ENCODE data around the gene LRBA.

Gene LRBA

DNA sequence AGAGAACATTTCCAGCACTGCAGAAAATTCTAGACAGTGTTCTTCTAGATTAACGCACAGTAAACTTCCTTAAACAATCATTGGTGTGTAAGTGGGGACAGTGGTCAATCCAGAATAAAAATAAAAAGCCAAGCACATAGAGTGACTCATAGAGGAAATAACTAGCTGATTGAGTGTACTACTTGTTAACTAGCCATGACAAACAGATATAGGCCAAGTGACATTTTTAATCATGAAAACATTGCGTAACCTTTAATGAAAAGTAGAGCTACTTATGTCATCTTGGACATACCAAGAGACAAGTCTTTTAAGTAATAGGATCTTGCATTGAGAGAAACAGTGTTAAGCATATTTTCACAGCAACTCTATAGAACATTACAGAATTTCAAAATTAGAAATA lies 667.0 kb downstream of the LRBA start:
- Histone ChIP-seq H3K4me1 (ENCODE audit: control insufficient read depth, low read length) (no peaks in the 10 kb centered on the region), H3K79me2 (ENCODE audit: control insufficient read depth, low read length) (no peaks in the 10 kb centered on the region), H3K9me2 (replicated peaks; ENCODE audit: control insufficient read depth, low read length) (no peaks in the 10 kb centered on the region), H3K27me3 (ENCODE audit: control insufficient read depth, low read length) (no peaks in the 10 kb centered on the region), H3F3A (ENCODE audit: control insufficient read depth, insufficient read depth) (no peaks in the 10 kb centered on the region), H3K9me3 (ENCODE audit: control insufficient read depth, insufficient read depth, low read length) (no peaks in the 10 kb centered on the region), H3K27ac (ENCODE audit: low read depth, low read length) (no peak overlapping the region), H3K4me2 (ENCODE audit: low read length) (no peak overlapping the region), H3K4me3 (ENCODE audit: low read length) (no peak overlapping the region), H3K36me3 (ENCODE audit: control insufficient read depth, low read length) (0 out of 2 replicates have a peak, but pooled peaks cover 3% of the 10 kb centered on the region), H4K20me1 (ENCODE audit: control insufficient read depth, insufficient read depth, low read depth, low read length) (no peaks in the 10 kb centered on the region)
- TF ChIP-seq EZH2phosphoT487 (IDR thresholded peaks at IDR 0.05; ENCODE audit: borderline replicate concordance, low read length) (no peak), CTCF (IDR thresholded peaks at IDR 0.05; ENCODE audit: low read depth, low read length, poor library complexity, severe bottlenecking) (no peak)

DNA sequence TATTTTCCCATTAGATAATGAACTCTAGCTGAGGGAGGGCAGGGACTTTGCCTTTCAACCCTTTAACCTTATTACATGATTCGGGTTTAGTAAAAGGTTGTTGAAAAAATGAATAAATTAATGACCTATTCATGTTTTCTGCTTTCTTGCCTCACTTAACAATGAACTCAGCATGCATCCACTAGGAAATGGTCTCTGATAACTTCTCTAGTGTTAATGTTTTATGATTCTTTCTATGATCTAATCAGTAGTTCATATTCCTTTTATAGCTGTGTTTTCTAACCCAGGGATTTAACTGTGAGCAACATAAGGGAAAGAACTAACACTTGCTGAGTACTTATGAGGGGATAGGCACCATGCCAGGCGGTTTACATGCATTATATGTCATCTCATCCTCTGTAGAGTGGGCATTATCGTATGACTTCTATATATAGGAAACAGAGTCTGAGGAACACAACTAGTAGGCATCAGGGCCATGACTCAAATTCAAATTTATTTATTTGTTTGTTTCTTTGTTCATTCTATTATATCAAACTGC lies 669.8 kb downstream of the LRBA start:
- H3F3A ChIP-seq (ENCODE audit: control insufficient read depth, insufficient read depth): no peaks in the 10 kb centered on the region
- 0 out of 2 replicates have a peak, but pooled peaks cover 3% of the 10 kb centered on the region for H3K36me3 ChIP-seq (ENCODE audit: control insufficient read depth, low read length)
- no peak overlapping the region for H3K4me3 ChIP-seq (ENCODE audit: low read length)
- H3K4me2 ChIP-seq (ENCODE audit: low read length): no peak overlapping the region
- H3K27me3 ChIP-seq (ENCODE audit: control insufficient read depth, low read length): no peaks in the 10 kb centered on the region
- TF ChIP-seq EZH2phosphoT487 (IDR thresholded peaks at IDR 0.05; ENCODE audit: borderline replicate concordance, low read length): no peak
- TF ChIP-seq CTCF (IDR thresholded peaks at IDR 0.05; ENCODE audit: low read depth, low read length, poor library complexity, severe bottlenecking): no peak
- no peaks in the 10 kb centered on the region for H3K9me3 ChIP-seq (ENCODE audit: control insufficient read depth, insufficient read depth, low read length)
- no peaks in the 10 kb centered on the region for H4K20me1 ChIP-seq (ENCODE audit: control insufficient read depth, insufficient read depth, low read depth, low read length)
- H3K79me2 ChIP-seq (ENCODE audit: control insufficient read depth, low read length): no peaks in the 10 kb centered on the region
- no peaks in the 10 kb centered on the region for H3K9me2 ChIP-seq (replicated peaks; ENCODE audit: control insufficient read depth, low read length)
- H3K4me1 ChIP-seq (ENCODE audit: control insufficient read depth, low read length): no peaks in the 10 kb centered on the region
- H3K27ac ChIP-seq (ENCODE audit: low read depth, low read length): no peak overlapping the region

DNA sequence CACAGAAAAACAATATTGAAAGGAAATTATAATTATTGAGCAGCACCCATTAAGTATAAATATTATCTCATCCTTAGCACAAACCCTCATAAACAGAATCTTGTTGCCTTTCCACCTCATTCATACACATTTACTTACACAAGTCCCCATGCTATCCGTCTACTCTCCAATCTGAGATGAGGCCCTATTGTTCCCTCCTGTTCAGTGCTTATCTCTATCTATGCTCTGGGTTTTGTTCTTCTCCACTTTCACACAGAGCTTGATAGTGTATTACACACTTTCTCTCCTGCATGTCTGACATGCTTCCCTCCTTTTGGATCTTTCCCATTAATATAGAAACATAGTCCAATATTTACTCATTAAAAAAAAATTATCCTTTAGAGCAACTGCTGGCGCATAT lies 671.3 kb downstream of the LRBA start:
- Histone ChIP-seq H3K36me3 (ENCODE audit: control insufficient read depth, low read length) (0 out of 2 replicates have a peak, but pooled peaks cover 3% of the 10 kb centered on the region), H3K4me2 (ENCODE audit: low read length) (no peak overlapping the region), H3K27me3 (ENCODE audit: control insufficient read depth, low read length) (no peaks in the 10 kb centered on the region), H3K4me3 (ENCODE audit: low read length) (no peak overlapping the region), H3K9me3 (ENCODE audit: control insufficient read depth, insufficient read depth, low read length) (no peaks in the 10 kb centered on the region), H3K27ac (ENCODE audit: low read depth, low read length) (no peak overlapping the region), H3K4me1 (ENCODE audit: control insufficient read depth, low read length) (no peaks in the 10 kb centered on the region), H3K9me2 (replicated peaks; ENCODE audit: control insufficient read depth, low read length) (no peaks in the 10 kb centered on the region), H3K79me2 (ENCODE audit: control insufficient read depth, low read length) (no peaks in the 10 kb centered on the region), H3F3A (ENCODE audit: control insufficient read depth, insufficient read depth) (no peaks in the 10 kb centered on the region), H4K20me1 (ENCODE audit: control insufficient read depth, insufficient read depth, low read depth, low read length) (no peaks in the 10 kb centered on the region)
- TF ChIP-seq CTCF (IDR thresholded peaks at IDR 0.05; ENCODE audit: low read depth, low read length, poor library complexity, severe bottlenecking) (no peak), EZH2phosphoT487 (IDR thresholded peaks at IDR 0.05; ENCODE audit: borderline replicate concordance, low read length) (no peak)
